Hematopoietic multipotent progenitor cell treated with erythropoietin and hydrocortisone succinate and interleukin-3 and kit ligand, for 6 days (in vitro differentiated cells): ENCODE measurements around the gene KCTD21.
"Not testable (repeated sequence)": the region's sequence is repeated elsewhere in the genome, so short reads cannot be mapped to it uniquely, and the experiment has no call there.

Source experiments
- DNase-seq: peaks from one replicate; pipeline ENCODE4 v3.0.0-alpha.2; 2015

KCTD21 gene

GRCh38 chr11:78200061-78200460, 11.6 kb upstream of the KCTD21 start:
- no peak for DNase-seq

GRCh38 chr11:78199653-78200015, 11.2 kb upstream of the KCTD21 start:
- DNase-seq = no peak

DNA sequence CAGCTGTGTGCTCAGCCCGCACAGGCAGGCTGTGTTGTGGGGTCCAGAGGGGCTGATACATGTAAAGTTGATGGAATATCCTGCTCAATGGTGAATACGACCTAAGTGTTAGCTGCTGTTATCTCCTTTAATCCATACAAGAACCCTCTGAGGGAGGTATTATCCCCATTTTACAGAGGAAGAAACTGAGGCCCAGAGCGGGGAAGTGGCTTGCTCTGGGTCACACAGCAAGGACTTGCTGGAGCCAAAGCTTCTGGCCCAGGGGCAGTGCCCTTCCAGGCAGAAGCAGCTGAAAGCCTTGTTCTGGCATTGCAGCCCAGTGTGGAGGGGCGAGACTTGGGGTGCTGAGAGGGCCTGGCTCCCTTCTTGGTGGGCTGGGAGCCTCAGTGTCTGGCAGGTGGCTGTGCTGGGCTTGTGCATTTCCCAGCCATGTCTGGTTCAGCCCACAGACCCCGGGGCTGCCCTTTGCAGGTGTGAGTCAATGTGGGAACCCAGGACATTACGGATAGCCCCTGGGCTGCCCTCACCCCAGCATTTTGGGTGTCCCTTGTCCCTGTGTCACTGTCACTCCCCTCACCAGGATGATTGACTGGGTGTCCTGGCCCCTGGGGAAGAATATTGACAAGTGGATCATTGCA, 10.7 kb upstream of the KCTD21 start:
- DNase-seq = no peak

GRCh38 chr11:78197816-78198215, 9.4 kb upstream of the KCTD21 start:
- no peak for DNase-seq

DNA sequence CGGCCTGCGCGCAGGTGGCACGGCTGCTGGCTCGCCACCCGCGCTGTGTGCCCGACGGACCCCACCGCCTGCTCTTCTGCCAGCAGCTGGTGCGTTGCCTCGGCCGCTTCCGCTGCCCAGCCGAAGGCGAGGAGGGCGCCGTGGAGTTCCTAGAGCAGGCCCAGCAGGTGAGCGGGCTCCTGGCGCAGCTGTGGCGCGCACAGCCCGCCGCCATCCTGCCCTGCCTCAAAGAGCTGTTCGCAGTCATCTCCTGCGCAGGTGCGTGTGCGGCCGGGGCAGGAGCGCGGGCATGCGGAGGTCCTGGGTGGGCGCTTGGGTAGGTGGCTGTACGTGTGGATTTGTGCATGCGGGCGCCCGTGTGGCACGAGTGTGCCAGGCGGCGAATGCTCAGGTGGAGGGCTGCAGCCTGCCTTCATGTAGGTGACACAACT, 8.2 kb upstream of the KCTD21 start:
- no peak for DNase-seq

GRCh38 chr11:78195917-78196560, 7.6 kb upstream of the KCTD21 start:
- no peak for DNase-seq

DNA sequence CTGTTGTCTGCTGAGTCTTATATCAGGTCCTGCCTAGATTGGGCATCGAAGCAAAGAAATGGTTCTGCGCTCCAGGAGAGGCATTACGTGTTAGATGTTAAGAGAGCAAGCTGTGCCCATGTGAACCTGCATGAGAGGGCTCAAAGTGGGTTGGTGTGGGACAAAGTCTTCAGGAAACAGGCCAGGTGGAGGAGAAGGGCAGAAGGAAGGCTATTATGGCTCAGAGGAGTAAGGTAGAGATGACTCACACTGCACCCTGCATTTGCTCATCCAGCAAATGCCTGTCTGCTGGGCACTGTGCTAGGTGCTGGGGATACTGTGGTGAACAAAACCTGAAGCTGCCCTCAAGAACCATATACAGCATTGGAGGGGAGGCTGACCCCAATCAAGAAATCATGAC, 6.1 kb upstream of the KCTD21 start:
- DNase-seq = no peak

DNA sequence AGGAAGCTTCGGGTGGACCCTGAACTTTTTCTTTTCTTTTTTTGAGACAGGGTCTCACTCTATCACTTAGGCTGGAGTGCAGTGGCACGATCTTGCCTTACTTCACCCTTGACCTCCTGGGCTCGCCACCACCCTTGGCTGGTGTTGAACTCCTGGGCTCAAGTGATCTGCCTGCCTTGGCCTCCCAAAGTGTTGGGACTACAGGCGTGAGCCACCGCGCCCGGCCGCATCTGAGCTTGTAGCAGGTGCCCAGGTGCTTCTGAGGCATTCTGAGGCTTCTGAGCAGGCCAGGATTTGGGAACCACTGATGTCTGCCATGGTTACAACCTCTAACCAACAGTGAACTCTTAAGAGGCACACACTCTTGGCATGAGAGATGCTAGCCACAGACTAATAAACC, 5.4 kb upstream of the KCTD21 start:
- no peak for DNase-seq

DNA sequence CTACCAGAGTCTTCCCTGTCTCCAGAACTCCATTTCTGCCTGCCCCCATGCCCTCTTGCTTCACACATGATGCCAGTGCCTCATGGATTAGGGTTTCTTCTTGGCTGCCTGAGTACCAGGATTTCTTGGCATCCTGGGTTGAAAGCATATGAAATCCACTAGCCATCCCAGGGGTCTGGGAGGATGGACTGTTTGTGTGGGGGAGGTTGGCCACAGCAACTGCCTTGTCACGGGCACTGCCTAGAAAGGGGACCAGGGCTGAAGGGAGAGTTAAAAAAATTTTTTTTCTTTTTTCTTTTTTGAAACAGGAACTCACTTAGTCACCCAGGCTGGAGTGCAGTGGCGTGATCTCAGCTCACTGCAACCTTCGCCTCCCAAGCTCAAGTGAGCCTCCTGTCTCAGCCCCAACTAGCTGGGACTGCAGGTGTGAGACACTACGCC, 4.5 kb upstream of the KCTD21 start:
- no peak for DNase-seq

- no peak for DNase-seq
Measured at GRCh38 chr11:78192223-78192719, 3.8 kb upstream of the KCTD21 start.

- no peak for DNase-seq
Measured at GRCh38 chr11:78190871-78191538, 2.6 kb upstream of the KCTD21 start.

DNA sequence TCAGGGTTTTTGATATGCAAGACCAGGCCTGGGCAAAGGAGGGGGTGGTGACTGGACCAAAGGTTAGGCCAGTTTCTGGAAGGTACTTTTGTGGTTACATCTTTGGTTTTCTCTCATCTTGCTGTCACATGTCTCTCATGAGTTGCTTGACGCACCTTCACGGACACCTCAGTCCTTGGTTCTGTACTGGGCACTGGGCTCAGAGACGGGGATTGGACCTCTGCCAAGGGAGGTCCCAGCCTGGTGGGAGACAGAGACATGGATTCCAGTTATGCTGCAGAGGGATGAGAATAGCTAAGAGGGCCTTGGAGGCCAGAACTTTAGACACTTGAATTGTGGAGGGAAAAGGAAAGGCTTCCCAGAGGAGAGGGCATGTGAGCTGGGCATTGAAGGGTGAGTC, 1.9 kb upstream of the KCTD21 start:
- no peak for DNase-seq

GRCh38 chr11:78189851-78190250, 1.4 kb upstream of the KCTD21 start:
- no peak for DNase-seq

GRCh38 chr11:78189174-78189724, 823 bp upstream of the KCTD21 start:
- DNase-seq = no peak

GRCh38 chr11:78187366-78188285, 800 bp downstream of the KCTD21 start:
- no peak for DNase-seq

GRCh38 chr11:78181185-78181584, 7.2 kb downstream of the KCTD21 start:
- peak; percentile 45 for DNase-seq

GRCh38 chr11:78180751-78181150, 7.7 kb downstream of the KCTD21 start:
- no peak for DNase-seq

DNA sequence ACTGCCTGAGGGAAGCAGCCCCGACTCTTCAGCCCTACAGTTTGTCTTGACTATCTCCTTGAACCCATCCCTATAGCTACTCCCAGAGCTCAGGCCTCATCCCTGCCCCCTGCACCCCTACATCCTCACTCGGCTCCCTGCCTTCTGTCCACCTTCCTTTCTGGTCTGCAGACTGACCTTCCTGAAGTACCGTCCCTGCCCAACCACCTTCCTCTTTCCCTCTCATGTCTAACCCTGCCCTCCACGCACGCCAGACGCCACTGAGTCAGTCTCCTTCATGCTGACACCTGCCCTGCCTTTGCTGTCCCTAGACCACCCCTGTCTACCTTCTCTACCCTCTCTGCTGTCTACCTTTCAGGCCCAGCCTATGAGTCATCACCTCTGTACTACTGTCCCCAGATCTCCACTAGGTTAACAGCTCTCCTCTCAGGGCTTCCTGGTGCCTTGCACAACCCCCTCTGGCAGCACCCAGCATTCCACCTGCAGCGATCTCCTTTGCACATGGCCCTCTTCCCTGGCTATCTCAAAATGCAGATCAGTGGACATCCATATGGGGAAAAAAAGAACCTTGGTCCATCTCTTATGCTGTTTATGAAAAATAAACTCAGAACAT, 8.9 kb downstream of the KCTD21 start:
- DNase-seq = no peak

GRCh38 chr11:78177216-78177615, 11.2 kb downstream of the KCTD21 start:
- DNase-seq = no peak

GRCh38 chr11:78176605-78177141, 11.8 kb downstream of the KCTD21 start:
- no peak for DNase-seq

DNA sequence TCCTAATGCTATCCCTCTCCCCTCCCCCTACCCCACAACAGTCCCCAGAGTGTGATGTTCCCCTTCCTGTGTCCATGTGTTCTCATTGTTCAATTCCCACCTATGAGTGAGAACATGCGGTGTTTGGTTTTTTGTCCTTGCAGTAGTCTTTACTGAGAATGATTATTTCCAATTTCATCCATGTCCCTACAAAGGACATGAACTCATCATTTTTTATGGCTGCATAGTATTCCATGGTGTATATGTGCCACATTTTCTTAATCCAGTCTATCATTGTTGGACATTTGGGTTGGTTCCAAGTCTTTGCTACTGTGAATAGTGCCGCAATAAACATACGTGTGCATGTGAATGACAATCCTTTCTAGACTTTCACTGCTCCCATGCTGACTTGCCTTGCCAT, 12.6 kb downstream of the KCTD21 start:
- DNase-seq = not testable (repeated sequence)

GRCh38 chr11:78171951-78172350, 16.5 kb downstream of the KCTD21 start:
- no peak for DNase-seq
